ENCODE measurements around the gene RANBP3L.
A peak's percentile ranks its signal among the peaks of the same experiment; 100 is the strongest.

RANBP3L gene

GRCh38 chr5:36243653-36244052 lies 58.0 kb downstream of the RANBP3L start:
- DNase-seq (ENCODE audit: low read depth in 2 of 2), result no peak

- peak in 1 of 2 experiments; percentile 4 for DNase-seq (ENCODE audit: low read depth in 2 of 2)
Observed at GRCh38 chr5:36242534-36243485, 58.9 kb downstream of the RANBP3L start.

- peak; percentile 85 to 86 for DNase-seq (ENCODE audit: low read depth in 2 of 2)
Observed at GRCh38 chr5:36241631-36242533, 59.8 kb downstream of the RANBP3L start, which contains the start of gene NADK2. Gene NADK2, minus strand, starts transcription at chr5:36241925. Its CDS starts 127 bp downstream, at chr5:36241798.

GRCh38 chr5:36240779-36241630 lies 60.7 kb downstream of the RANBP3L start:
- peak; percentile 11 to 28 for DNase-seq (ENCODE audit: low read depth in 2 of 2)

GRCh38 chr5:36239370-36240293 lies 62.1 kb downstream of the RANBP3L start:
- DNase-seq (ENCODE audit: low read depth in 2 of 2), result no peak

GRCh38 chr5:36238502-36239295 lies 63.0 kb downstream of the RANBP3L start:
- no peak for DNase-seq (ENCODE audit: low read depth in 2 of 2)

GRCh38 chr5:36237751-36238150 lies 64.0 kb downstream of the RANBP3L start:
- no peak for DNase-seq (ENCODE audit: low read depth in 2 of 2)

GRCh38 chr5:36236801-36237200 lies 64.9 kb downstream of the RANBP3L start:
- DNase-seq (ENCODE audit: low read depth in 2 of 2), result no peak

- no peak for DNase-seq (ENCODE audit: low read depth in 2 of 2)
Observed at GRCh38 chr5:36232533-36232932, 69.2 kb downstream of the RANBP3L start.

- DNase-seq (ENCODE audit: low read depth in 2 of 2), result no peak
Observed at GRCh38 chr5:36230151-36230790, 71.4 kb downstream of the RANBP3L start.

GRCh38 chr5:36228505-36228904 lies 73.2 kb downstream of the RANBP3L start:
- no peak for DNase-seq (ENCODE audit: low read depth in 2 of 2)

- no peak for DNase-seq (ENCODE audit: low read depth in 2 of 2)
Observed at GRCh38 chr5:36227046-36227445, 74.7 kb downstream of the RANBP3L start.

GRCh38 chr5:36222620-36223019 lies 79.1 kb downstream of the RANBP3L start:
- DNase-seq (ENCODE audit: low read depth in 2 of 2), result no peak

GRCh38 chr5:36217988-36218387 lies 83.7 kb downstream of the RANBP3L start:
- no peak for DNase-seq (ENCODE audit: low read depth in 2 of 2)

GRCh38 chr5:36217567-36217966 lies 84.1 kb downstream of the RANBP3L start:
- no peak for DNase-seq (ENCODE audit: low read depth in 2 of 2)

GRCh38 chr5:36215910-36216309 lies 85.8 kb downstream of the RANBP3L start:
- DNase-seq (ENCODE audit: low read depth in 2 of 2), result no peak

GRCh38 chr5:36214436-36214835 lies 87.3 kb downstream of the RANBP3L start:
- no peak for DNase-seq (ENCODE audit: low read depth in 2 of 2)

GRCh38 chr5:36209664-36210063 lies 92.0 kb downstream of the RANBP3L start:
- DNase-seq (ENCODE audit: low read depth in 2 of 2), result no peak

- no peak for DNase-seq (ENCODE audit: low read depth in 2 of 2)
Observed at GRCh38 chr5:36208786-36209185, 92.9 kb downstream of the RANBP3L start.

All from stimulated activated CD4-positive, alpha-beta T cell treated with anti-CD3 and anti-CD28 coated beads, Interleukin-12 subunit alpha, Interleukin-12 subunit beta, amount 100 ng/mL, for 24 hours (primary cell).